Adipose tissue (tissue), 3 donors: ENCODE data around the gene FAM9C. TPM values are rescaled to one million over a fixed set of nuclear protein-coding genes. Genes with fewer than 3 reads are reported as not detected.
"Not testable (repeated sequence)": the region's sequence is repeated elsewhere in the genome, so short reads cannot be mapped to it uniquely, and the experiment has no call there.

ENCODE experiments used
- H3K27ac ChIP-seq: one replicate; pipeline ENCODE4 v1.5.1; 2013; ENCODE audit warnings: low read depth, low read length
- WGBS, 3 donors: extraction: QIAGEN DNeasy Blood & Tissue Kit; methylation state at CpG; one replicate each; pipeline ENCODE4 v1.1.7; 2013; 5-methylcytosine and 5-hydroxymethylcytosine counted together
- polyA plus RNA-seq, 3 donors: library from polyadenylated mRNA; stranded (reverse); fragments of 200-250 nt; gene quantifications; one replicate each; pipeline ENCODE4 v1.2.3, GENCODE V29; 2013
- donor health status: healthy with polysubstance abuse.
- donor health status: Bipolar disorder and iron deficiency.
- donor health status: healthy.

FAM9C gene
- under 1 TPM in 1 of 3 donors, not detected in 2; 0.09 TPM for polyA plus RNA-seq

DNA sequence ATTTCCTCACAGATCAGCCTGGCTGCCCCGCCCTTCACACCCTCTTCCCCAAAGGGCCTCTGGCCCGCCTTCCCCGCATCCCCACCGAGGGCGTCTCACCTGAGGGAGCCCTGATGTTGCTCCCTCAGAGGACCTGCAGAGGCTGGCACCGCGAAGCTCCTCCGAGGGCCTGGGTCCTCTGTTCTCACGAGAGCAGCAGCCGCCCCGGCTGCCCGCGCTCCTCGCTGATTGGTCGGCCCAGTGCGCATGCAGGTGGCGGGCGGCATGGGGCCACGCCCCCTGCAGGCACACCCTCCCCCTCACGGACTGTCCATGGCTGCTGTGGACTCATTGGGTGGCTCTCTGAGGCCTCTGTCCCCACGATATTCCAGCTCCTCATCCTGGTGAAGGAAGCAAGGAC is at the start of gene FAM9C:
TSS of gene FAM9C (minus strand) at position 180 of the 400 bp plus-strand sequence. CDS start 831 bp downstream, outside the sequence.
- H3K27ac ChIP-seq: no peak within 1 kb of the TSS
- 85 to 98% (median 90%) methylated on average over 2 to 21 of the region's 21 CpGs for WGBS, 3 donors

DNA sequence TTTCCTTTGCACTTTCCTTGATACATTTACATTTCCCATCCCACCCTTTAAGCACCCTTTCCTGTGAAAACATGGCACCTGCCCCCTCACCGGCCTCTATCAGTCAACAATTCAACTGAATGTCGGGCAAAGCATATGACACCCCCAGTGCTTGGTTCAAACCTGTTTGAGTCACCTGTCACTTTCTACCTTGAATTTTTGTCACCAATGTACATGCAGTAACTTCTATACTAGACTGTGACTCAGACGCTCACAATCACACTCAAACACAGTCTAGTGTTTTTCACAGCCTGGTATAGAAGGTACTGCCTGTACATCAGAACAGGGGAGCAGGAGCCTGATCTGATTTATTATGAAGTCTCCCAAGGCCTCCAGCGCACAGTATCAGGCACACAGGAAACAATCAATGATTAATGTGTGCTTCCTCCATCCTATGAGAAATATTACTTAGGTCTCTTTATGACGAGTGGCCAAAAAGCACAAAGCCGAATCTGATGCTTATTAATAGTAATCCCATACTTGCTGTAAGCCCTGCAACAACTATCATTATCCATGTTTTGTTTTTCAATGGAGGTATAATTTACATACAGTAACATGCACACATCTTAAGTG is 49.2 kb upstream of the FAM9C start:
- 71 to 82% (median 78%) methylated on average over 5 to 6 of the region's 6 CpGs for WGBS, 3 donors
- H3K27ac ChIP-seq: no peak overlapping the region

DNA sequence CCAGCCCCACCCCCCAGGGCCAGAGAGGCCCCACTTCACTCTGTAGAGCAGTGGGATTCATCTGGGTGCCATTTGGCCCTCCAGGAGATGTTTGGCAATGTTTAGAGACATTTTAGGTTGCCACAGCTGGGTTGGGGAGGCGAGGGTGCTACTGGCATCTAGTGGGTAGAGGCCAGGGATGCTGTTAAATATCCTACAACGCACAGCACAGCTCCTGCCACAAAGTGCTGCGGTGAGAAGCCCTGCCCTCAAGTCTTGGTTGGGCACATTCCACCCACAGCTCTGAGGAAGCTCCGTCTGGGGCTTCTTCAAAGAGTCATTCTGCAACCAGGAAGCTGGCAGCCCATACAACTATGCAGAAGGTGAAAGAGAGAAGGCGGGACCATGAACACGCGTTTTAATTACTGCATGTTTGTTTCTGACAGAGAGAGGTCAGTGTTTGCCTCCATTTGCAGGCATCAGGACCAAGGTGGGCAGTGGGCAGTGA is 48.1 kb upstream of the FAM9C start:
- H3K27ac ChIP-seq: no peak overlapping the region
- WGBS, 3 donors: 36 to 69% (median 66%) methylated on average over 7 of the region's 7 CpGs

DNA sequence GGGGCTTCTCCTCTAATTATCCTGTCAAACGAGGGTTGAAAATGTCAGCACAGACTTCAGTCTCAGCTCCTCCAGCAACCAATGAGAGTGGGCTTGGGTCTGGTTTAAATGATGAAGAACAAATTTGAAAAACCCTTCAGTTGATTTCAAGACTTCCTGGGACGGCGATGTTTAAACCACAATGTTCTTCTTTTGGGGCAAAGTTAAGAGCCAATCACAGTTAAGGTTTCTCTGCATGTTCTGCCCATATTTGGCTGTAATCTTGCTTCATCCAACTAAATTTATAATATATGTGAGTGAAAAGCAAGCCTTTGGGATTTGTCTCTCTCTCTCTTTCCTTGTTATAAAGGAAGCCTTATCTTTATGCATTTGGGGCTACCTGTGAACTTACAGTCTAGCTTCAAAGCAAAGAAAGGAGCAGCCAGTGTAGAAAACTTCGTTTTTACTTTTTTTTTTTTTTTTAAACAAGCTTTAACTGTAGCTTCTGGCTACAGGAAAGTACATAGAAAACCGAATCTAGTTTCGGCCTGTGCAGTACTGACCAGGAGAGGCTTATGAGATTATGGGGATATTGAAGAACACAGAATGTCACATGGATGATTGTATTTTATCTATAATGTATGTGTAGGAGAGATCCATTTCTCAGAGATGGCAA is 46.8 kb upstream of the FAM9C start:
- 43 to 76% (median 48%) methylated on average over 6 of the region's 6 CpGs for WGBS, 3 donors
- no peak overlapping the region for H3K27ac ChIP-seq

DNA sequence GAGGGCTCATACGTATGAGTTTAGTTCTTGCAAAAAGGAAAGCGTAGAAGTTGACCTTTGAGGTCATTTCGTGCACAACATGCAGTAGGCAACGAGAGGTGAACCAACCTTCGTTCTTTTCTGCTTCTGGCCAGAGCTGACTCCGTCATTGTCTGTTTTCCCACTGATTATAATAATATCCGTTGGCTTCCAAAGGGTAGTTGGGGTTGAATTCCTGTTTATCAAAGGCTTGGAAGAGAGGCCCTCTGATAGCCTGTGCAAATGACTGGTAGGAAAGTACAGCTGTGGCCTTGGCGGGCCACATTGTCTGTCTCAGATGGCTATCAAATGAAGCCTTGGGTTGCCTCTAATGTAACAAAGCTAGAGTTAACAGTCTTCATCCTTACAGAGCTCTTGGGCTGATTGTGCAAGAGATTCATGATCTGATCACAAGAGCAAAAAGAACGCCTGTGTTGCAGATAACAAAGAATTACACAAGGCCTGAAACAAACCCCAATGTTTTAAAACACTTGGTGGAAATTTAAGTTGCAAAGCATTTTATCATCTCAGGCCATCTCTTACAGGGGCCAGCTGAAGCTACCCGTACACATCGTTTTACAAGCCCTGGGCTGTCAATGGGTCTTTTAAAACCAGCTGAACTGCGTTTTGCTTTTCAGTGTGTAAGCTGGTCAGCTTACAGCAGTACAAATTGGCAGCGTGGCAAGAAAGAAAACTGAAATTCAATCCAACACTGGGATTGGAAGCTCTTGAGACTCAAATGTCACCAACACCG is 46.1 kb upstream of the FAM9C start:
- WGBS, 3 donors: 25 to 52% (median 40%) methylated on average over 14 of the region's 14 CpGs
- H3K27ac ChIP-seq: no peak overlapping the region

GRCh38 chrX:13090027-13090338 is 45.6 kb upstream of the FAM9C start:
- 53 to 85% (median 56%) methylated on average over 1 of the region's 1 CpG for WGBS, 3 donors
- no peak overlapping the region for H3K27ac ChIP-seq

- 54 to 88% (median 81%) methylated on average over 4 to 5 of the region's 5 CpGs for WGBS, 3 donors
- H3K27ac ChIP-seq: no peak overlapping the region
Measured at GRCh38 chrX:13088156-13088487, 43.7 kb upstream of the FAM9C start.

- H3K27ac ChIP-seq: no peak overlapping the region
- 51 to 88% (median 71%) methylated on average over 10 of the region's 10 CpGs for WGBS, 3 donors
Measured at GRCh38 chrX:13087322-13088155, 43.1 kb upstream of the FAM9C start.

DNA sequence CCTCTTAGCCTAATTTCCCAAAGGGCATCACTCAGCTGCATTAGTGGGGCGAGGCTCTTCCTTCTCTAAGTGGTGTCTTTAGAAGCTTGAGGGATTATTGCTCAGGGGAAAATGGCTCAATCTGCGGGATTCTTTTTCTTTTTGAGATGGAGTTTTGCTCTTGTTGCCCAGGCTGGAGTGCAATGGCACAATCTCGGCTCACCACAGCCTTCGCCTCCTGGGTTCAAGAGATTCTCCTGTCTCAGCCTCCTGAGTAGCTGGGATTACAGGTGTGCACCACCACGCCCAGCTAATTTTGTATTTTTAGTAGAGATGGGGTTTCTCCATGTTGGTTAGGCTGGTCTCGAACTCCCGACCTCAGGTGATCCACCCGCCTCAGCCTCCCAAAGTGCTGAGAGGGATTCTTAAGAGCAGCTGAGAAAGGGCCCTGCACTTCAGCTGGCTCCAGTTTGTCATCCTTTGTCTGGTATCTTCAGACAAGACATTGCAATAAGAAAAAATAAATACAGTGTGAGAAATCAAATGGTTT is 42.4 kb upstream of the FAM9C start:
- 73 to 88% (median 73%) methylated on average over 8 of the region's 8 CpGs for WGBS, 3 donors
- not testable (repeated sequence) for H3K27ac ChIP-seq

- WGBS, 3 donors: 57 to 89% (median 60%) methylated on average over 2 of the region's 2 CpGs
- no peak overlapping the region for H3K27ac ChIP-seq
Measured at GRCh38 chrX:13086076-13086475, 41.7 kb upstream of the FAM9C start.

DNA sequence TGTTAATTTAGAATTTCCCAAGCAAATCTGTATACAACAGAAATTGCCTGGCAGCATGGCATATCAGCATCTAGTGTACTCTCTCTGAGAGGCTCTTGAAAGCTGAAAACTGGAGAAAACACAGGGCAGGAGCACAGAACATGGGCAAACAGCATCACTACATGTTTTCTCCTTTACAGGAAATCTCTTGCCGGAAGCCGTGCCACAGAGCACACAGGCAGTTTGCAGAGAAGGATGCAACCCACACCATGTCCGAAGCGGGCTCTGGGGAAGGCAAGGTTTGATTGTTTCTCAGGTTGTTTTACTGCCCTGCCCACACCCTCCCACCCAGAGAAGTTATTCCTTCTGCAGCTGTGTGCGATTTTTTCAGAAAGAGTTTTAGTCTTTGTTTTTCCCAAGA is 41.1 kb upstream of the FAM9C start:
- WGBS, 3 donors: 37 to 93% (median 68%) methylated on average over 5 of the region's 5 CpGs
- no peak overlapping the region for H3K27ac ChIP-seq

- no peak overlapping the region for H3K27ac ChIP-seq
- WGBS, 3 donors: 24 to 78% (median 60%) methylated on average over 1 of the region's 1 CpG
Measured at GRCh38 chrX:13084611-13085010, 40.2 kb upstream of the FAM9C start.

- H3K27ac ChIP-seq: not testable (repeated sequence)
- WGBS, 3 donors: 77 to 92% (median 91%) methylated on average over 9 of the region's 9 CpGs
Measured at GRCh38 chrX:13083755-13084326, 39.4 kb upstream of the FAM9C start.

- H3K27ac ChIP-seq: no peak overlapping the region
- WGBS, 3 donors: 70 to 77% (median 72%) methylated on average over 11 of the region's 11 CpGs
Measured at GRCh38 chrX:13082206-13083065, 38.0 kb upstream of the FAM9C start.

DNA sequence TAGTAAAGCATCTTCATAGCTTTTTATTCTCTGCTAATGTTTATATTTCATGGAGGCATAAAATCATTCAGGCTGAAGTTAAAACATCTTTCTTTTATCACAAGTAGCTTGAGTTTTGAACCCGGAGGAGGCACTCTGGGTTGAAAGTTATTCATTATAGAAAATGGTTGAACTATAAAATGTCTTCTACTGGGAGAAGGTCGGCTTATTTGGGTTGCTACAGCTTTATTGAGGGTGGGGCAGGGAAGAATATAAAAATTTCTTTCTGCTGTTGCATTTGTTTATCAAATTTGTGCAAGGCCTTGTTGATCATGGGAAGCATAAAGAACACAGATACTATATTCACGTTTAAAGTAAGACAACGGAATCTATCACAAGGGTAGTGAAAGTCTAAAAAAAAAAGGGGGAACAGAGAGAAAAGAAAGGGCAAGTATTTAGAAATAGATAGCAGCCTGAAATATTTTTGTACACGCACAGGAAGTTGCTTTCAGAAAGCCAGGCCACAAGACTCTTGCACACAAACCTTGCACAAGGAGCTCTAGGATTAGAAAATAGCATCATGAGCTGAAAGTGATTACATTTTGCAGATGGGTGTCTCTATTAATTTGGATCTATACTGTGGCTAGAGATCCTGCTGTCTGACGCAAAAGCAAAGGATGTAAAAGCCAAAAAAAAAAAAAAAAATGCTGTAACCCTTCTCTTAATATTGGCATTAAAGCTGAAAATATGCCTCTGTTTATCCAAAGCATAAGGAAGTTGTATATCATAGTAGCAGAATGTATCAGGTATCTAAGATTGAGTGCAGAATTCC is 37.2 kb upstream of the FAM9C start:
- no peak overlapping the region for H3K27ac ChIP-seq
- 31 to 61% (median 54%) methylated on average over 6 of the region's 6 CpGs for WGBS, 3 donors

- WGBS, 3 donors: 81 to 98% (median 87%) methylated on average over 4 of the region's 4 CpGs
- H3K27ac ChIP-seq: no peak overlapping the region
Measured at GRCh38 chrX:13080128-13080795, 35.8 kb upstream of the FAM9C start.
